Loucy (cell line): ENCODE measurements around the gene SNRNP40.

Source experiments
- CTCF ChIP-seq: fragments of 200-600 bp; sonication (generic); conservative IDR thresholded peaks from 2 replicates; pipeline ENCODE4 v1.5.1; 2014; ENCODE audit warnings: mild to moderate bottlenecking, antibody characterized with exemption, low read length
- EZH2phosphoT487 ChIP-seq: fragments of 200-600 bp; IDR thresholded peaks from 2 replicates; pipeline ENCODE4 v1.6.1; 2018; ENCODE audit warnings: antibody characterized with exemption, mild to moderate bottlenecking, moderate library complexity, borderline replicate concordance

DNA sequence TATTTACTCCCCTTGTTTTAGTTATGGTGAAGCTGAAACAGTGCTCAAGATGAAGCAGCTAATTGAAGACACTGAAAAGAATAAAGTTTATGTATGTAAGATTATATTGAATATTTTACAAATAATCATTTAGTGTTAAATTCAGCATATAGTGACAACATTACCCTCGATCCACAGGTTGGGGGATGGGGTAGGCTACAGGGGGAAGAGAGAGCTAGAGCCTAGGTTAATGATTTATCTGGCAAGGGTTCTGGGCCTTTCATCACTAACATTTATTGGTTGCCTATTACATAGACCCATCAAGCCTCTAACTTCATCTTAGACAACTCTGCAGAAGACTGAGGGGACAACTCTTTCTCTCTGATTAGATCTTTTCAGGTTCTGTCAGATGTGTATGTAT lies 21.6 kb upstream of the SNRNP40 start:
- TF ChIP-seq CTCF (no peak), EZH2phosphoT487 (no peak)
